NB4 (cell line): ENCODE data around the gene HLCS.
"Not testable (repeated sequence)": the region's sequence is repeated elsewhere in the genome, so short reads cannot be mapped to it uniquely, and the experiment has no call there.

Experiments
- DNase-seq: peaks from one replicate; pipeline ENCODE4 v3.0.0; 2010; ENCODE audit warnings: low read depth
- H3K4me3 ChIP-seq: one replicate; pipeline ENCODE4 v1.5.1; 2011; ENCODE audit warnings: mild to moderate bottlenecking, low read depth, low read length, moderate library complexity
- CTCF ChIP-seq: IDR thresholded peaks from one replicate; pipeline ENCODE4 v1.5.1; 2012; ENCODE audit warnings: low read depth, low read length
- MAX ChIP-seq: IDR thresholded peaks from 2 replicates; pipeline ENCODE4 v1.6.1; 2011; ENCODE audit warnings: low read depth, low read length
- MYC ChIP-seq: IDR thresholded peaks from 2 replicates; pipeline ENCODE4 v1.6.1; 2011; ENCODE audit warnings: low read depth, low read length
- POLR2A ChIP-seq: IDR thresholded peaks from 2 replicates; pipeline ENCODE4 v1.6.1; 2011; ENCODE audit warnings: mild to moderate bottlenecking; ENCODE audit not compliant: insufficient read length; ENCODE audit errors: extremely low read depth

HLCS gene

GRCh38 chr21:36990508-36991205 is 24.2 kb upstream of the HLCS start:
- peak overlapping the region; percentile 34 for H3K4me3 ChIP-seq
- DNase-seq, result no peak

DNA sequence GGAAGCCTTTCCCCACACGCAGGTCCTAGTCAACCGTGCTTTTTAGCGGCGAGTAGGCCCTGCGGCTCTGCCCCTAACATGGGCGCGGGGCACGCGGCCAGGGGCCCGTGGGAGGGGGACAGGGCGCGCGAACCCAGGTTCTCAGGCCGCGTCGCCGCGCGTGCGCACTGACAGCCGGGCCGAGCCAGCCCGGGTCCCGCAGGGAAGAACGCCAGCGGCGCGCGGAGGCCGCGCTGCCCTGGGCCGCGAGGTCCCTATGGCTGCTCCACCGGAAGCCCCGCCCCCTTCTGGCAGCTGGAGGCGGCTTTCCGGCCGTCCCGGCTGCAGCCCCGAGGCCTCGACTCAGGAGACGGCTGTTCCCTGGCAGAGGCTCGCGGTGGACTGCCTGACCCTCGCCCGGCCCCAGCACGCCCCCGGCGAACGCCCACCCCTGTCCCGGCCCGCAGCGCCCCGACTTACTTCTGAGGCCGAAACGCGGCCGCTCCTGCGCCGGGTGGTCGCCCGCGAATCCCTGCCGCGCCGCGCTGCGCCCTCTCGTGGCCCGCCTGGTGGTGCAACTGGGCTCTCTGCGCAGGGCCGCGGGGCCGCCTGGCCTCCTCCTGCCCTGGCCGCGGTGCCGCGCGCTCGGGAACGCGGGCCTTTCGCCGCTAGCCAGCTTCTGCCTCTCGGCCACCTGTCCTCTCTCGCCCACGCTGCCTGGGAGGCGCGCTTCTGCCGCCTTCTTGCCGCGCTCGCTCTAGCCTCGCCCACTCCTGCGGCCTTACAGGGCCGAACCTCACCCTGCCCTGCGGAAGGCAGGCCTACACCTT is 23.4 kb upstream of the HLCS start:
- peak overlapping the region; percentile 43 for H3K4me3 ChIP-seq
- TF ChIP-seq CTCF (no peak), MYC (peak; percentile 29), MAX (peak; percentile 67), POLR2A (peak; percentile 31)
- DNase-seq, result peak; percentile 91

More at GRCh38 chr21:36990508-36991205, 24.2 kb upstream of the HLCS start:
- no peak for TF ChIP-seq POLR2A
- no peak for TF ChIP-seq MYC
- TF ChIP-seq CTCF, result no peak
- TF ChIP-seq MAX, result no peak

- DNase-seq, result not testable (repeated sequence)
- H3K4me3 ChIP-seq, result peak overlapping the region; percentile 43
Observed at GRCh38 chr21:36989199-36989698, 22.8 kb upstream of the HLCS start.

DNA sequence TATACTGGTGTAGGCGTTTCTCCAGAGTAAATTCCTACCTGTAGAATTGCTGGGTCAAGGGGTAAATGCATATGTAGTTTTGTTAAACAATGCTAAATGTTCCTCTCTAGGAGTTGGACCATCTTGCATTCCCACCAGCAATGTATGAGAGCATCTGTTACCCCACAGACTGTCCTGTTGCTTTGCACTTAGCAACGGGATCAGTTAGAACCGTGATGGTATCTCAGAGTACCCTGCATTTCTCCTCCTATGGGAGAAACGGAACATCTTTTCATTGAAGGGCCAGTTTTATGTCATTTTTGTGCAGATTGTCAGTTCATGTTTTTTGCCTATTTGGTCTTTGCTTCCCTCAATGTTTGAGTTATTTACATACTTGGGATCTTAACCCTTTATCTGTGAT is 22.1 kb upstream of the HLCS start:
- DNase-seq, result no peak
- no peak overlapping the region for H3K4me3 ChIP-seq
- TF ChIP-seq POLR2A, result no peak
- TF ChIP-seq CTCF, result no peak
- no peak for TF ChIP-seq MAX
- TF ChIP-seq MYC, result no peak

- no peak for DNase-seq
- TF ChIP-seq POLR2A, result no peak
- no peak for TF ChIP-seq MAX
- no peak for TF ChIP-seq MYC
- TF ChIP-seq CTCF, result no peak
- no peak overlapping the region for H3K4me3 ChIP-seq
Observed at GRCh38 chr21:36987845-36988244, 21.4 kb upstream of the HLCS start.

DNA sequence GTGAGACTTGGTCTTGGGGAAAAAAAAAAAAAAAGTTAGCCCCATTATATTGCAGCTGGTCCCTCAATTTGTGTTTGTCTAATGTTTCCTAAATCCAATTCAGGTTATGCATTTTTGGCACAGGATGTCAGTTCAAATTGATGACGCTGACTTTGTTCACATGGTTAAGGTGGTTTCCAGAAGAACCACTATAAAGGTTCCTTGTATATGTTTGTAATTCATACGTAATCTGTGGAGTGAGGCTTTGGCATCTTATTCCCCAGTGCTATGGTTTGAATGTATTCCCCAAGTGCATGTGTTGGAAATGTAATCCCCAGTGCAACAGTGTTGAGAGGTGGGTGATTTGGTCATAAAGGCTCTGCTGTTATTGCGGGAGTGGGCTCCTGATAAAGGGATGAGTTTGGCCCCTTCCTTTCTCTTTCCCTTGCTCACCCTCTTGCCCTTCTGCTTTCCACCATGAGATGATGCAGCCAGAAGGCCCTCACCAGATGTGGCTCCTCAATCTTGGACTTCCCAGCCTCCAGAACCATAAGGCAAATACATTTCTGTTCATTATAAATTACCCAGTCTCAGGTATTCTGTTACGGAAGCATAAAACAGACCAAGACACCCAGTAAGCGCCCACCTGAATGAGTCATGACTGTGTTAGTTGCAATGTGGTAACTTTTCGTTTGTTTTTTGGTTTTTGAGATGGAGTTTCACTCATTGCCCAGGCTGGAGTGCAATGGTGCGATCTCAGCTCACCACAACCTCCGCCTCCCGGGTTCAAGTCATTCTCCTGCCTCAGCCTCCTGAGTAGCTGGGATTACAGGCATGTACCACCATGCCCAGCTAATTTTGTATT is 19.5 kb upstream of the HLCS start:
- DNase-seq, result no peak
- TF ChIP-seq MYC, result no peak
- no peak for TF ChIP-seq POLR2A
- no peak for TF ChIP-seq MAX
- no peak for TF ChIP-seq CTCF
- H3K4me3 ChIP-seq, result no peak overlapping the region
